Measurements from ENCODE around the gene SREBF1.

Gene SREBF1

DNA sequence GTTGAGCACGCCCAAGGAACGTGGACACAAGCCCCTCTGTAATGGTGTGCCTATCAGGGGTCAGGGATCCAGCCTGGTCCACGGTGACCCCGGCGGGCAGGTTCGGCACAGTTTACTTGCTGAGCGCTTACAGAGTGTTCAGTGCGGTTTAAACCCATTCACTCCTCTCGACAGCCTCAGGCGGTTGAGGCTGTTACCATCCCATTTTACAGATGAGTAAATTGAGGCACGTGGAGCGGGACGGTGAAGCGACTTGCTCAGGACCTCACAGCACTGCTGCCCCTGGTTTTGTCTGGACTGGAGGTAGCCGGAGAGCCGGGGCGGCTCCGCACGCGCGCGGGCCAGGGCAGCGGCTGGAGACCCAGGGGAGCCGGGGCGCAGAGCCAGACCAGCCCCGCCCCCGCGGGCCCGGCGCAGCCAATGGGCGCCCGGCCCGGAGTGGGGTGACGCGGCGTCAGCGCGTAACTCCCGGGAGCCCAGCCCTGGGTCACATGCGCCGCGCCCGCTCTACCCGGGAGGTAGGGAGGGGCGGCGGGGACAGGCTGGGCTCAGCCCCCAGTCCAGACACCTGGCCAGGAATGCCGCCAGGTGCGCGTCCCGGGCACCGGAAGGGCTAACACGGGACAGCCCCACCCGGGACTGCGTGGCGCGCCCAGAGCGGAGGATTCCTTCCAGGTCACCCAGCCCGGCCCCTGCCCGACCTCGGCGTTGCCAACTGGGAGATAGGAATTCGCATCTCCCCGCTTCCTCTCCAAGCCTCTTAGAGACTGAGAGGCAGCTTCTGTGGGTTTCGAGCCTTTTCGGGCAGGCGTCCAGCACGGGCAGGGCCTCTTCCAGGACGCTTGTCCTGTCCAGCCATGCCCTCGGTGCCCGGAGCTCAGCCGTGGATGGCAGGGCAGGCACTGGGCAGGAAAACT lies 3.3 kb upstream of the SREBF1 start:
- DNase-seq: peak; percentile 52 to 76 (median 70)

DNA sequence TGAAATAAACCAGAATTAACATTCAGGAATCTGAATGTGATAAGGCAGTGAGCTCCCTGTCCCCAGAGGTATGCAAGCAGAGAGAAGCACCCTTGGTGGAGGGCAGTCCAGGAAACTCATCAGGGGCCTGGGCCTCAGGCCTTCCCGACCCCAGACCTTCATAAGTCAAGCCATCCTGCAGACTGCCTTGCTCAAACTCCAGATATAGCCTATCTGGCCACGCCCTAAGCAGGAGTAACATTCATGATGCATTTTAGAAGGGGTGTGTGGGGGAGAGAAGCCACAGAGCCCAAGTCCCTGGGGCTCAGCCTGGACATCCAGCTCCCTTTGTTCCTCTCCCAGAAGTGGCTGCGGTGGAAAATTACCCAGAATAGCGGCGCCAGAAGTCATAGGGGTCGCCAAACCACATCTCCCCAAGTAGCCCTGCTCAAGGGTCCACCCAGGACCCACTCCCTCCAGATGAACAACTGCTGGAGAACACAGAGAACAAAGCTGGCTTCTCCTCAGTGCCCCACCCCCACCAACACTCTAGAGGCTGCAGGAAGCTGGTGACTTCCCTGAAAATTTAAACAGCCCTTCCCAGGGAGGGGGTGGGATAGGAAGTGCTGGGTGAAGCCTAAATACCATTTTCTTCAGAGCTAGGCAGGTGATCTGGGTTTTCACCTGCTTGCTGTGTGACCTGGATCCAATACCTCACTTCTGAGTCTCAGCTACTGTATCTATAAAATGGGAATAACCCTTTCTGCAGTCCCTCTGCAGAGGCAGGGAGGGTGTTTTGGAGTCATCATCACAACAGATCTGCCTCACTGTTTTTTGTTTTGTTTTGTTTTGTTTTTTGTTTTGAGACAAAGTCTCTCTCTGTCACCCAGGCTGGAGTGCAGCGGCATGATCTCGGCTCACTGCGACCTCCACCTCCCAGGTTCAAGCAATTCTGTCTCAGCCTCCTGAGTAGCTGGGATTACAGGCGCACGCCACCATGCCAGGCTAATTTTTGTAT lies 1.5 kb upstream of the SREBF1 start:
- DNase-seq: peak in 2 of 6 experiments; percentile 13 to 21

- no peak for DNase-seq
These were observed 615 bp upstream of the SREBF1 start for GRCh38 chr17:17837380-17837821.

DNA sequence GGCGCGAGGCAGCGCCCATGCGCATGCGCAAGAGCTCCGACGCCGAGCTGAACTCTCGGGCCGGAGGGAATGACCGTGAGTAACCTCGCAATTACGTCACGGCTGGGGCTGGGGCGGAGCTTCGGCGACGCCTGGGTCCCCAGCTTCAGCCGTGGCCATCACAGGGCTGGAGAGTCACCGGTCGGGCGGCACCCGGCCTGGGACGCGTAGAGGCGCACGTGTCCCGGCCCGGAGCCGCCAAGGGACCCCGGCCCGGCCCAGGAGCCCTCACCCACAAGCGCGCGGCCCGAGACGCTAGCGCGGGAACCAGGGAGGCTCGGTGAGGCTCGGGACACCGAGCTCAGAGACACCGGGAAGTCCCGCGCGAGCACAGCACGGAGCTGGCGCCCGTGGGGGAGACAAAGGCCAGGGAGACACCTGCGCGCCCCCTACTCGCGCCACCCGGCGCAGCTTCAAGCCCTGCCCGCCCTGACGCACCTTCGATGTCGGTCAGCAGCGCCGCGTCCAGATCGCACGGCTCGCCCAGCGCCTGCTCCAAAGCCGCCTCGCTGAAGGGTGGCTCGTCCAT lies 452 bp downstream of the SREBF1 start:
- DNase-seq: peak; percentile 91 to 98 (median 96)

DNA sequence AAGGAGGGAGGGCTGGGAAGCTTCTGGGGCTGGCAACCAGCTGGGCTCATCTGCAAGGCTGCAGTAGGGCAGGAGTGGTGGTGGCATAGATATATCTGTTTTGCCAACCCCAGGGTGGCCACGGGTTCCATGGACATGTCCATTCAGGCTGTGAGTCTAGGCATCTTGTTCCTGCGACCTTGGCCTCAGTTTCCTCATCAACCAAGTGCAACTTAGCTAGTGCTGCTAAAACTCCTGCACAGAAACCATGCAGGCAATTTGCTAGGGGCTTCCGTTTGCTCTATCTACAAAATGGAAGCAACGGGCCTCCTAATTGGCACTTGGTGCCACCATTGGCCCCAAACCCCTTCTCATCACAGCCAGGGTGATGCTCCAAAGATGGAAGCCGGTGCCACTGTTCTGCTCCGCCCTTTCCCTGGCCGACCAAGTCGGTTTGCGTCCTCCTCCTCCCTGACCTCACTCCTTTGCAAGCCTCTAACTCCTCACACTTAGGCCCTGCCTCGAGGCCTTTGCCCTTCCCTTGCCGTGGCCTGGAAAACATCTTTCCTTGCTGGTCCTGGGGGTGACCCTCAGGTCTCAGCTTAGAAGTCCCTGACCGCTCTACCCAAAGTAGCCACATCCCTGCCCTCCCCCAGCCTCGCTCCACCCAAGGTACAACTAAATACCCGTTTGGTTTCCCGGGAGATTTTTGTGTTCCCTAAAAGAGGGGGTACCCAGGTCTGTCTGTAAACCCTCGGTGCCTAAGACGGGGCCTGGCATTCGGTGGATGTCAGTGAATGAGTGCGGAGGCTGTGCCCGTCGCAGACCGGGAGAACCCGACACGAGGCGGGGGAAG lies 1.2 kb downstream of the SREBF1 start:
- DNase-seq: peak in 1 of 6 experiments; percentile 25

DNA sequence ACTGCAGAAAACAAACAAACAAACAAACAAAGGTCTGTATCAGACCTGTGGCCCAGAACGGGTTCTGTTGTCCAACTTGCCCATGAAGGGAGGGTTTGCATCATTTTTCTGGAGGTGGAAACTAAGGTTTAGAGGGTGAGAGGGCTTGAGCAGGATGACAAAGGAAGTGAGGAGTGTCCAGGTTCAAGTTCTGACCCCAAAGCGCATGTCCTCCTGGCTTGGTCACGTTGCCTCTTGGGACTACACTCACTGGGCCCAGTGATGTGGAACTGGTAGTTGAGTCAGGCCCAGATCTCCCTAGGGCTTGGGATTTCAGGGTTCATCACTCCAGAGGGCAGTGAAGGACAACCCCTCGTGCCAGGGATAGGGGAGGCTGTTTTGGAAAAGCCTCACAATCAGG lies 1.8 kb downstream of the SREBF1 start:
- DNase-seq: no peak

DNA sequence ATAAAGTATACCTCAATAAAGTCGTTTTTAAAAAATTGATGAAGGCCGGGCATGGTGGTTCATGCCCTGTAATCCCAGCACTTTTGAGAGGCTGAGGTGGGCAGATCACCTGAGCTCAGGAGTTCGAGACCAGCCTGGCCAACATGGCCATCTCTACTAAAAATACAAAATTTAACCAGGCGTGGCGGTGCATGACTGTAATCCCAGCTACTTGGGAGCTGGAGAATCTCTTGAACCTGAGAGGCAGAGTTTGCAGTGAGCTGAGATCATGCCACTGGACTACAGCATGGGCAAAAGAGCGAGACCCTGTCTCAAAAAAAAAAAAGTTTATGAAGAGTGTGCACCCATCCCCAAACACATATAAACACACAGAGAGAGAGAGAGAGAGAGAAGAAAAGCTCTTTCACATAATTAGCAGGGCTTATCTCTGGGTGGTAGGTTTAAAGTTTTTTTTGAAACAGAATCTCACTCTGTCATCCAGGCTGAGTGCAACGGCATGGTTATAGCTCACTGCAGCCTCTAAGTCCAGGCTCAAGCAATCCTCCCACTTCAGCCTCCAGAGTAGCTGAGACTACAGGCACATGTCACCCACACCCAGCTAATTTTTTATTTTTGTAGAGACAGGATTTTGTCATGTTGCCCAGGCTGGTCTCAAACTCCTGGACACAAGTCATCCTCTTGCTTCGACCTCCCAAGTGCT lies 3.0 kb downstream of the SREBF1 start:
- DNase-seq: no peak

GRCh38 chr17:17832032-17832363 lies 4.8 kb downstream of the SREBF1 start:
- DNase-seq: no peak

- no peak for DNase-seq
These were observed 5.4 kb downstream of the SREBF1 start for GRCh38 chr17:17831208-17832031.

DNA sequence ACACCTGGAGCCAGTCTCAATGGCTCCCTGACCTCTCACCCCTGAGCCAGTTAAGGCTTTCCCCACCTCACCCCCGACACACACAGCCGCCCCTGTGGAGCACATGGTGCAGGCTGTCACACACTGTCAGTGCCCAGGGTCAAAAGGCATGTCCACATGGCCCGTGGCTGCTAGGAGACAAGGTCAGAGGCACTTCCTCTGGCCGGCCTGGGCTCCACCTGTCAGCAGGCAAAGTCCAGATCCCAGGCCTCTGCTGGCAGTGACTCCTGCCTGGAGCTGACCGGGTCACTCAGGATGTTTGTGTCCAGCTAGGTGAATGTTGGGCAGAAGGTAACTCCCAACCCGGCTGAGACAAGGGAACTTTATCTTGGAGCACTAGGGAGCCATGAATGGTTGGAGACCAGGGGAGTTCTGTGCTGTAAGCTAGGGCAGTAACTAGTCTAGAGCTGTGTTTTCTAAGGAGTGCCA lies 6.0 kb downstream of the SREBF1 start:
- DNase-seq: no peak

- no peak for DNase-seq
These were observed 6.6 kb downstream of the SREBF1 start for GRCh38 chr17:17830269-17830567.

DNA sequence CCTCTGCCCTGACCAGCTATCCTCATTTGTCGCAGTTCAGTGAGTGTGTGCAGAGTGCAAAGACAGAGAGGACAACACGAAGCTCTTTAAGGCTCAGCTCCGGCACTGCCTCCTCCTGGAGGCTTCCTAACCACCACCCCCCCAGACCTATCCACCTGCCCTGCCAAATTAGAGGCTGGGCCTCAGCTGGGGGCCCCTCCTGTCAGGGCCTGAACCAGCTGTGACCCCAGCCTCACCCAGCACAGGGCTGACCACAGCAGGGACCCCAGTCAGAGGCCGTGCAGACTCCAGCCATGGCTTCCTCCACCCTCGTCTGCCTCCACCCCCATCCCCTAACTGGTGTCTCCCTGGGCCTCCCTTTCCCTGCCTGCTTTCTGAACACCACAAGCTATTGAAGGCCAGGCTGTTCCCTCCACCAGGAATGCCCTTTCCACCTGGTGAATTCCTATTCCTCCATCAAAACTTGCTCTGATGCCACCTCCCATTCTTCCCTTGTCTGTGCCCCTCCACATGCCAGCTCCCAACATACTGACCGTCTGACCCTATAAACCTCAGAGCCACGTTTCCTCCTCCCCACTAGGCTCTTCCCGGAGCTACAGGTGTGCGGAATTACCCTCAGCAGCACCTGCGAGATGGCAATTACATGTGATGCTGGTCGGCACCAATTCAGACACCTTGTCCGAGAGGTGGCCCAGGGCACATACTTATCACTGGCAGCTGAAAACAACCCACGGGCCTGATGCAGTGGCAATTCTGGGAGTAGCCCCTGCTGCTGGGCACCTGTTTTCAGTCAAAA lies 8.8 kb downstream of the SREBF1 start:
- DNase-seq: no peak

- no peak for DNase-seq
These were observed 9.6 kb downstream of the SREBF1 start for GRCh38 chr17:17826942-17827785.

DNA sequence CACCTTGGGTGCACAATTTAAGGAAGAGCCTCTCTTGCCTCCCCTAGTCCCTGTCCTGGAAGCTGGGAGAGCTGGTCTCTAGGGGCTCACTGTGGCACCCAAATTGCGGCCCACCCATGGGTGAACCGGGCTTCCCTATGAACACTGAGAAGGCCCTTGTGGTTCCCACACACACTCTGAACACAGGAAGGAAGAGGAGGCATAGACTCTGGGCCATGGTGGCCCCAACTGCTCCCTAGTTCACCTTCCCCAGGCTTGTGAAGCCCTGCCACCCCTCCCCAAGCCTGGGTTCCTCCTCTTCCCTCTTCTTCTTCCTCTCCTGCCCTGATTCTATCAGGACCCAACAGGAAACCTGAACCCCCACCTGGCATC lies 10.5 kb downstream of the SREBF1 start:
- DNase-seq: peak in 1 of 6 experiments; percentile 25

DNA sequence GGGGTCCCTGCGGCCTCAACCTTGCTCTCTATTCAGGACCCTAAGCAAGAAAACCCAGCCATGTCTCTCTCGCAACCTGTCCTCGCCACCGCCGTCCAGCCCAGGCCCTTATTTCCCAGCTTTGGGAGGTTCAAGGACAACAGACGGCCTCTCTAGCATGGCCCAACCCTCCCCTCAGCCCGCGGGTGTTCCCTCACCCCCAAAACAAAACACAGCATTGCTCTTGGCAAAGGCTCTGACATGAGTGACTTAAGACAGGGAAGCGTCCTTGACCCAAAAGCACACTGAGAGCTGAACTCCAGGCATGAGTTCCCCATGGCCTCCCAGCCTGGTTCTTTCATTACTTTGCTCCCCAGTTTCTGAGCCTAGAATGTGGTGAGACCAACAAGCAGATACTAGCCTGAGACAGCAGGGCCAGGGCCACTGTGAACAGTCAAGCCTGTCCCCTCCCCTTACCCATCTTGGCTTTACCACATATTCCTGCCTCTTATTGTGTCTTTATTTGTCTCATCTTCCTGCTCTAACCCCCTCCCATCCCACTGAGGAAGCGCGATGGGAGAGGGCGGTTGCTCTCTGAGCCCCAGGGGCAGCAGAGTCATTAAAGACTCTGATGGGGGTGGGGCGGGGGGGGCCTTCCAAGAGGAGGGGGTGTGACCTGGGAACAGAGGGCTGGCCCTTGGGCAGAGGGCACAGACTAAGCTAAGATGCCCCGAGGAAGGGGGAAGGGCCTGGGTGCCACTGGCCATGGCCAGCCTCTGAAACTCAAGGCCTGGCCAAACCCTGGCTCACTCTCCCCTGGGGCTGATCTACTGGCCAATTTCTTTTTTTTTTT lies 11.8 kb downstream of the SREBF1 start:
- peak in 1 of 6 experiments; percentile 19 for DNase-seq

DNA sequence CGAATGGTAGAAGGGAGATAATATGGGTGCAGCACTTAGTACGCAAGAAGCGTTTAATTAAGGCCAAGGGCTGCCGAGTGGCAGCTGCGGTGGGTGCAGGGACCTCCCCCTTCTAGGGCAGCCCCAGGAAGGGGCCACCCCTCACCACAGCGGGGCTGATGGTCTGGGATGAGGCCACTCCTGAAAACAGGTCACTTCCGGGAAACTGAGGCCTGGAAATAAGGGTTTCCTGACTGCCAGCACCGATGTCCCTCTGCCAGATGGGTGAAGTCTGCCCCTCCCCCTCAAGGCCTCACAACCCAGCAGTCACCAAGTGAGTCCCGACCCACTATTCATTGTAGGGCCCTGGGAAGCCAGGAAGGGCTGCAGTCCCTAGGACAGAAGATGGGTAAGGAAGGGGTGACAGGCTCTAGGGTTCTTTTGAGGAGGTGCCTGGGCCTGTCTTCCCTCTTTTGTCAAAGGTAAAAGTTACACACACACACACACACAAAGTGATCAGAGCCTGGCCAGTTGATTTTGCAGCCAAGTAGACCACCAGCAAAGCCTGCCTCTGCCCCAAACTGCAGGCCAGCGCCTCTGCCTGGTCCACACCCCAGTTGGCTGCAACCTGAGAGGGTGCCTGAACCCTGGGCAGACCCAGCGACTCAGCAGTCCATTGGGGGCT lies 12.5 kb downstream of the SREBF1 start:
- peak in 3 of 6 experiments; percentile 32 to 49 (median 37) for DNase-seq

GRCh38 chr17:17823433-17824118 lies 13.2 kb downstream of the SREBF1 start:
- peak; percentile 70 to 85 (median 79) for DNase-seq

All from stimulated activated naive CD4-positive, alpha-beta T cell (primary cell).